ENCODE data around the gene RASSF7.
A peak's percentile ranks its signal among the peaks of the same experiment; 100 is the strongest.

RASSF7 gene

DNA sequence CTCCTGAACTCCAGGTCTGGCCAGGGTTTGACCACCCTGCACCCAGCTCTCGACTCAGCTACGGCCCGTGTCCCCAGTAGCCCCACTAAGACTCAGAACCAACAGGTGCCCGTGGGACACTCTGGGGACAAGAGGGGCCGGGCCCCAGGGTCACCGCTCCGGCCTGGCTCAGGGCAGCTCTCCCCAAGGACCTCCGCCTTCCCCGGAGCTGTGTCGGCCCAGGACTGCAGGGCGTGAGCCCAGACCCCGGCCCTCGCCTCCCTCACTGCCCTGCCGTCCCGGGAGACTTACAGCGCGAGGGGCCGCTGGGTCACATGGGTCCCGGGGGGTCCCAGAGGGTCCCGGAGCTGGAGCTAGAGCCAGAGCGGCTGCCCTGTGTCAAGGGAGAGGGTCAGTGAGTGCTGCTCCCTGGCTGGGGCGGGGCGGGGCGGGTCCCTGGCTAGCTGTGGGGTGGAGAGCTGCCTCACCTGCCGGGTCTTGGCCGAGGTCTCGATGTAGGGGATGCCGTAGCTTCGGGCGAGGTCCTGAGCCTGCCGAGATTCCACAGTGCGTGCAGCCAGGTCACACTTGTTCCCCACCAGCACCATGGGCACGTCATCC lies 27.7 kb upstream of the RASSF7 start:
- TF ChIP-seq, protein P1, sequence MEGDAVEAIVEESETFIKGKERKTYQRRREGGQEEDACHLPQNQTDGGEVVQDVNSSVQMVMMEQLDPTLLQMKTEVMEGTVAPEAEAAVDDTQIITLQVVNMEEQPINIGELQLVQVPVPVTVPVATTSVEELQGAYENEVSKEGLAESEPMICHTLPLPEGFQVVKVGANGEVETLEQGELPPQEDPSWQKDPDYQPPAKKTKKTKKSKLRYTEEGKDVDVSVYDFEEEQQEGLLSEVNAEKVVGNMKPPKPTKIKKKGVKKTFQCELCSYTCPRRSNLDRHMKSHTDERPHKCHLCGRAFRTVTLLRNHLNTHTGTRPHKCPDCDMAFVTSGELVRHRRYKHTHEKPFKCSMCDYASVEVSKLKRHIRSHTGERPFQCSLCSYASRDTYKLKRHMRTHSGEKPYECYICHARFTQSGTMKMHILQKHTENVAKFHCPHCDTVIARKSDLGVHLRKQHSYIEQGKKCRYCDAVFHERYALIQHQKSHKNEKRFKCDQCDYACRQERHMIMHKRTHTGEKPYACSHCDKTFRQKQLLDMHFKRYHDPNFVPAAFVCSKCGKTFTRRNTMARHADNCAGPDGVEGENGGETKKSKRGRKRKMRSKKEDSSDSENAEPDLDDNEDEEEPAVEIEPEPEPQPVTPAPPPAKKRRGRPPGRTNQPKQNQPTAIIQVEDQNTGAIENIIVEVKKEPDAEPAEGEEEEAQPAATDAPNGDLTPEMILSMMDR (IDR thresholded peaks at IDR 0.05; ENCODE audit: low read depth, low read length, missing control alignments): no peak
- no peak for DNase-seq (ENCODE audit: low read depth)
- no peak overlapping the region for H3K4me3 ChIP-seq (ENCODE audit: low read depth, low read length)
- in situ Hi-C loops (cut with HindIII; ENCODE audit: low sequenced_read_pairs): no loop called here

DNA sequence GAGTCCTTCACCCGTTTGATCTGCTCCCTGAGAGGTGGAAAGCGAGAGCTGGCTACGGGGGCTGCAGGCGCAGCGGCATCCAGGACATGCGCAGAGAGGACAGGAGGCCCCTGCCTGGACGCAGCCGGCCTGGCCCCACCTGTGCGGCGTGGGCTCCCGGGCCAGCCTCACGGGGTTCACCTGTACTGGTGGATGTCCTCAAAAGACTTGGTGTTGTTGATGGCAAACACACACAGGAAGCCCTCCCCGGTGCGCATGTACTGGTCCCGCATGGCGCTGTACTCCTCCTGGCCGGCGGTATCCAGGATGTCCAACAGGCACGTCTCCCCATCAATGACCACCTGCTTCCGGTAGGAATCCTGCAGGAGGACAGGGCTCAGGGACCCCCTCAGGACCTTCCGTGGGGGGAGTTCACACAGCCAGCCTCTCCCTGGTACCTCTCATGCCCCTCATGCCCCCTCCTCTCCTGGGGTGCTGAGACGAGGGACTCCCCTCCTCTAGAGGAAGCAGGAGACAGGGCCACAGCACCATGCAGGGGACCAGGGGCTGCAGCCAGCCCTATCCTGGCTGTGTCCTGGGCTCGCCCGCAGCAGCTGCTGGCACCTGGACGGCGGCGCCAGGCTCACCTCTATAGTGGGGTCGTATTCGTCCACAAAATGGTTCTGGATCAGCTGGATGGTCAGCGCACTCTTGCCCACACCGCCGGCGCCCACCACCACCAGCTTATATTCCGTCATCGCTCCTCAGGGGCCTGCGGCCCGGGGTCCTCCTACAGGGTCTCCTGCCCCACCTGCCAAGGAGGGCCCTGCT lies 27.0 kb upstream of the RASSF7 start:
- H3K4me3 ChIP-seq (ENCODE audit: low read depth, low read length): peak overlapping the region; percentile 79
- DNase-seq (ENCODE audit: low read depth): no peak
- in situ Hi-C loops (cut with HindIII; ENCODE audit: low sequenced_read_pairs): no loop called here
- TF ChIP-seq, protein P1 (IDR thresholded peaks at IDR 0.05; ENCODE audit: low read depth, low read length, missing control alignments): no peak

DNA sequence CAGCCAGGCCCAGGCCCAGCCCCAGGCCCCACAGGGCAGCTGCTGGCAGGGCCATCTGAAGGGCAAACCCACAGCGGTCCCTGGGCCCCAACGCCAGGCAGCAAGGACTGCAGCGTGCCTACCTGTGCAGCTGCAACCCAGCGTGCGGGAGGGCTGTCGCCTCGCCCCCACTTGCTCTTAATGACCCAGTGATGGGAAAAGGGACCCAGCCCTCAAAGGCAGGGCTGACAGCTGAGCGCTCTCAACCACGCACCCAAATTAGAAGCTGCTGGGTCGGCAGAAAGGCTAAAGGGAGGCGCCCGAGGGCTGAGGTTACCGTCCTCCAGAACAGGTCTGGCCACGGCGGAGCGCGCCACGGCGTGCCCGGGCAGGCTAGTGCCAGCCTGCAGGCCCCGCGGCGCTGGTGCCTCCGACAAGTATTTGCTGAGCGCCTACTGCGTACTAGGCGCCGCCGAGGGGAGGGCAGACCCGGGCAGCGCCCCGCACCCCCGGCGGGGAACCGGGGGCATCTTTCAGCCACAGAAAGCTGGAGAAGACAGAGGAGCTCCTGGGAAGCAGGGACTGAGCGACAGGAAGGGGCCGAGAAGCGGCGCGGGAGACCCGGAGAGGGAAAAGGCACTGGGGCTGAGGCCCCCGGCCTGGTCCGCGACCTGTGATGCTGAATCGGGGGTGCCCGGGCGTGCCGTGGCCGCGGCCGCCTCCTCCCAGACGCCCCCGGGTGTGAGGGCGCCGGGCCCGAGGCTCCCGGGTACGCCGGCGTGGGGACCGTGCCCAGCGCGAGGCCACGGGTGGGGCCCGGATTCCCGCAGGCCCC lies 26.2 kb upstream of the RASSF7 start:
- TF ChIP-seq, protein P1 (IDR thresholded peaks at IDR 0.05; ENCODE audit: low read depth, low read length, missing control alignments): no peak
- no peak for DNase-seq (ENCODE audit: low read depth)
- in situ Hi-C loops (cut with HindIII; ENCODE audit: low sequenced_read_pairs): no loop called here
- H3K4me3 ChIP-seq (ENCODE audit: low read depth, low read length): peak overlapping the region; percentile 79

DNA sequence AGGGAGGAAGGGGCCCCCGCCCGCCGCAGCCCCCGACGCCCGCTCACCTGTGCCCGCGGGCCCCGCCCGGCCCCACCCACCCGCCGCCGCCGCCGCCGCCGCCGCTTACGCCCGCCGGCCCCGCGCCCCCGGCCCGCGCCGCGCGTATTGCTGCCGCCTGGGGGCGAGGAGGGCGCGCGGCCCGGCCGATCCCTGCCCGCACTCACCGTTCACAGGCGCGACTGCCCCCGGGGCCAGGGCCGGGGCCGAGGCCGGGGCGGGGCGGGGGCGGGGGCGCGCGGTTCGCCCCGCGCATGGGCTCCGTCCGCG lies 25.6 kb upstream of the RASSF7 start:
- in situ Hi-C loops (cut with HindIII; ENCODE audit: low sequenced_read_pairs): no loop called here
- DNase-seq (ENCODE audit: low read depth): no peak
- peak overlapping the region; percentile 79 for H3K4me3 ChIP-seq (ENCODE audit: low read depth, low read length)
- TF ChIP-seq, protein P1 (IDR thresholded peaks at IDR 0.05; ENCODE audit: low read depth, low read length, missing control alignments): no peak

DNA sequence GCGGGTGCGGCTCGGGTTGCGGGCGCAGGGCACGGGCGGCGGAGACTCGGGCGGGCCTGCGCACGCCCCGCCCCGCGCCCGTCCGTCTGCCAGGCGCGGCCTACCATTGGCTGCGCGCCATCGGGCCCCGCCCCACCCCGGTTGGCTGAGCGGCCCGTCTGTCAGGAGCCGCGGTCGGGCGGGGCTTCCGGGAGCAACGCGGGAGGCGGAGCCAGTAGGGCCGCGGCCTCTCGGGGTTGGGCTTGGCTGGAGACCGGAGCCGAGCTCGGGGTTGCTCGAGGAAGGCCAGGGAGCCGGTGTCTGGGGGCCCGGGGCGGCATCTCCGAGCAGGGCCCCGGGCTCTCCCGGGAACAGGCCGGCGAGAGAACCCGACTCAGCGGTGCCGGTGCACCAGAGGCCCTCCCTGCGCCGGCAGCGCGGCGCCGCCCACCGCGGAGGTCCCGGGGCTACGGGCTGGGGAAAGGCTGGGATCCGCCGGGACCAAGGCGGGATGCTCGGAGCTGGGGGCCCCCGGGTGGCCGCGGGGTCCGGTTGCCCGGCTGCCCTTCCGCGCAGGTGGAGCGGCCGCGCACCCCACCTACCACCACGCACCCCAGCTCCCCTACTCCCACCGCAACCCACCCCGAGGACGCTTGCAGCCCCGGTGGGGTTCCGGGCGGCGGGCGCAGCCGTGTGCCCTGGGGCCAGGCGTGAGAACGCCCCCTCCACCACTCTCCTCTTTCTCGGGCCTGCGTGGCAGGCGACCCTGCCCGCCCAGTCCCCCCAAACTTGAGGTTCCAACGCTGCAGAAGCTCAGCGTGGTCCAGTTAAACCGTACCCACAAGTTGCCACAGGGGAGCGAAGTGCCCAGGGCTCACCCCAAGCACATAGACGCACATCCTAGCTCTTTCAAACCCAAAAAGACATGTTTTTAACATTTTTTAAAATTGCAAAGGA lies 25.0 kb upstream of the RASSF7 start, which contains the start of gene HRAS:
HRAS (minus strand) TSS at position 58 of the 936 bp plus-strand sequence.
- TF ChIP-seq, protein P1 (IDR thresholded peaks at IDR 0.05; ENCODE audit: low read depth, low read length, missing control alignments): no peak
- in situ Hi-C loops (cut with HindIII; ENCODE audit: low sequenced_read_pairs): no loop called here
- peak; percentile 83 for DNase-seq (ENCODE audit: low read depth)
- H3K4me3 ChIP-seq (ENCODE audit: low read depth, low read length): peak within 1 kb of the TSS; percentile 79
